ENCODE data around the gene ATP6AP2.

DNA sequence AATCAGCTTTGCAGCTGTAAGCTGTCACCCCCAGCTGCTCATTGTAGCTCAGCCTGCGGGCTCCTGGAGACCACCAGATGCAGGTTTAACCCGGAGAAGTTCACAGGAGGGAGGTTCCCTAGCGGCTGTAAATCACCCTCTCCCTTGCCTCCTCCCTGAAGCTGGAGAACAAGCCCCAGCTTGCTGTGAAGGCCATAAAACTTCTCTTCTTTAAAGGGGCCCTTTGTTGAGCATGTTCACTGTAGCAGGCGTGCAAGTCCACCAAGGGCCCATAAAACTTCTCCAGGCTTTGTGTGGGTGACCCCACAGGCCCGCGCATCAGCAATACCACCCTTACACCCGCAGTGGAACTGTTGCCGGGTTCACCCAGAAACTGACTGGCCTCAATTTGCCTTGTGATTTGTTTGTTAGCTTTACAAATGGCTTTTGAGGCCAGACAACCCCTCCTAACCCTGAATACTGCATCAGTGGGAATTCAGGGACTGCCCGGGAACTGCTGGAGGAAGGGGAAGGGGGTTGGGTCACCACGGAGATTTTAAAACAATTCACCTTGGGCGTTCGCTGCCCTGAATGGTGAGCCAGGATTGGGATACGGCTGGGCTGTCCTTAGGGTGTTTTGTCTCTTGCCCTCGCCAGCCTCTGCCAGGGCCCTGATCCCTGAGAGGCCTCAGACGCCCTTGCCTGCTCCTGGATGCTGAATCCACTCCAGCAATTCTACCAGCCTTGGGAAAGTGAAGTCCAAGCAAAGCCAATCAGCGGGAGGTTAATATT lies 49.5 kb upstream of the ATP6AP2 start:
- TF ChIP-seq, protein P1, sequence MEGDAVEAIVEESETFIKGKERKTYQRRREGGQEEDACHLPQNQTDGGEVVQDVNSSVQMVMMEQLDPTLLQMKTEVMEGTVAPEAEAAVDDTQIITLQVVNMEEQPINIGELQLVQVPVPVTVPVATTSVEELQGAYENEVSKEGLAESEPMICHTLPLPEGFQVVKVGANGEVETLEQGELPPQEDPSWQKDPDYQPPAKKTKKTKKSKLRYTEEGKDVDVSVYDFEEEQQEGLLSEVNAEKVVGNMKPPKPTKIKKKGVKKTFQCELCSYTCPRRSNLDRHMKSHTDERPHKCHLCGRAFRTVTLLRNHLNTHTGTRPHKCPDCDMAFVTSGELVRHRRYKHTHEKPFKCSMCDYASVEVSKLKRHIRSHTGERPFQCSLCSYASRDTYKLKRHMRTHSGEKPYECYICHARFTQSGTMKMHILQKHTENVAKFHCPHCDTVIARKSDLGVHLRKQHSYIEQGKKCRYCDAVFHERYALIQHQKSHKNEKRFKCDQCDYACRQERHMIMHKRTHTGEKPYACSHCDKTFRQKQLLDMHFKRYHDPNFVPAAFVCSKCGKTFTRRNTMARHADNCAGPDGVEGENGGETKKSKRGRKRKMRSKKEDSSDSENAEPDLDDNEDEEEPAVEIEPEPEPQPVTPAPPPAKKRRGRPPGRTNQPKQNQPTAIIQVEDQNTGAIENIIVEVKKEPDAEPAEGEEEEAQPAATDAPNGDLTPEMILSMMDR (IDR thresholded peaks at IDR 0.05), result no peak
- no peak for TF ChIP-seq POLR2A (IDR thresholded peaks at IDR 0.05)

All from thyroid gland (tissue), 4 donors.